CD14-positive monocyte (primary cell): ENCODE measurements around the gene SSBP4. TPM values are rescaled to one million over a fixed set of nuclear protein-coding genes. Genes with fewer than 3 reads are reported as not detected.
A peak's percentile ranks its signal among the peaks of the same experiment; 100 is the strongest.

Source experiments
- DNase-seq, 3 donors: peaks; one replicate each; pipeline ENCODE4 v3.0.0-alpha.2; 2011 to 2022
- H2AFZ ChIP-seq: 2 replicates; pipeline ENCODE4 v1.6.0; 2012; ENCODE audit warnings: mild to moderate bottlenecking, low read depth, low read length, inconsistent platforms; ENCODE audit not compliant: insufficient read depth, poor library complexity, severe bottlenecking
- H3K27ac ChIP-seq, 2 donors: 1 replicate in 1 of 2; 2 replicates in 1 of 2; pipeline ENCODE4 v1.5.1; 2012 to 2013; ENCODE audit warnings: low read length in 2 of 2, control low read depth in 1 of 2, inconsistent platforms in 1 of 2, low read depth in 1 of 2, mild to moderate bottlenecking in 1 of 2
- H3K27me3 ChIP-seq, 2 donors: one replicate each; pipeline versions ENCODE4 v1.6.0 to v1.6.1; 2011 to 2013; ENCODE audit warnings: low read length in 2 of 2; ENCODE audit not compliant: control insufficient read depth in 2 of 2, insufficient read depth in 2 of 2
- H3K36me3 ChIP-seq, 2 donors: replicated peaks in 1 of 2; 1 replicate in 1 of 2; 2 replicates in 1 of 2; pipeline versions ENCODE4 v1.5.1 to v1.6.1; 2012 to 2013; ENCODE audit warnings: low read length in 2 of 2, control low read depth in 1 of 2, inconsistent platforms in 1 of 2, mild to moderate bottlenecking in 1 of 2; ENCODE audit not compliant: insufficient read depth in 2 of 2, control insufficient read depth in 1 of 2
- H3K4me1 ChIP-seq, 2 donors: 1 replicate in 1 of 2; 2 replicates in 1 of 2; pipeline versions ENCODE4 v1.5.1 to v1.6.1; 2012 to 2013; ENCODE audit warnings: low read length in 2 of 2, control low read depth in 1 of 2, inconsistent platforms in 1 of 2, mild to moderate bottlenecking in 1 of 2, moderate library complexity in 1 of 2; ENCODE audit not compliant: insufficient read depth in 2 of 2, control insufficient read depth in 1 of 2
- H3K4me2 ChIP-seq: replicated peaks from 2 replicates; pipeline ENCODE3; 2012; ENCODE audit warnings: low read length, moderate library complexity, mild to moderate bottlenecking; ENCODE audit not compliant: poor library complexity, severe bottlenecking; ENCODE audit errors: extremely low read depth
- H3K4me3 ChIP-seq, 3 experiments: fragments of 200-600 bp in 1 of 3; sonication (generic) in 1 of 3; replicated peaks in 1 of 3; 1 replicate in 2 of 3; 2 replicates in 1 of 3; pipeline ENCODE4 v1.5.1; 2011 to 2013; ENCODE audit warnings: low read length in 3 of 3, mild to moderate bottlenecking in 3 of 3, control low read depth in 2 of 3, low read depth in 2 of 3, inconsistent platforms in 1 of 3, moderate library complexity in 1 of 3
- H3K79me2 ChIP-seq: 2 replicates; pipeline ENCODE4 v1.6.0; 2012; ENCODE audit warnings: mild to moderate bottlenecking, control low read depth, inconsistent platforms, low read length, moderate library complexity; ENCODE audit not compliant: insufficient read depth
- H3K9ac ChIP-seq: 2 replicates; pipeline ENCODE4 v1.6.0; 2017; ENCODE audit warnings: low read length, mild to moderate bottlenecking; ENCODE audit not compliant: insufficient read depth, poor library complexity, severe bottlenecking
- H3K9me3 ChIP-seq, 2 donors: replicated peaks in 1 of 2; 1 replicate in 1 of 2; 2 replicates in 1 of 2; pipeline versions ENCODE4 v1.5.1 to v1.6.1; 2012 to 2013; ENCODE audit warnings: low read length in 2 of 2, control low read depth in 1 of 2; ENCODE audit not compliant: control insufficient read depth in 1 of 2, insufficient read depth in 1 of 2
- H4K20me1 ChIP-seq: 2 replicates; pipeline ENCODE4 v1.6.0; 2012; ENCODE audit warnings: mild to moderate bottlenecking, low read length, control low read depth, moderate library complexity; ENCODE audit not compliant: insufficient read depth
- H3K27ac Mint-ChIP-seq, 7 donors: one replicate each; pipeline ENCODE4 v1.8.0; 2020; ENCODE audit warnings: mild to moderate bottlenecking in 7 of 7, mixed read lengths in 7 of 7, moderate library complexity in 6 of 7, inconsistent platforms in 2 of 7
- H3K27me3 Mint-ChIP-seq, 3 donors: one replicate each; pipeline ENCODE4 v1.8.0; 2021 to 2022; ENCODE audit warnings: low read depth in 3 of 3, mild to moderate bottlenecking in 3 of 3, mixed read lengths in 3 of 3, moderate library complexity in 3 of 3, inconsistent platforms in 1 of 3
- H3K36me3 Mint-ChIP-seq, 2 donors: one replicate each; pipeline ENCODE4 v1.8.0; 2020; ENCODE audit warnings: mixed read lengths in 2 of 2, inconsistent platforms in 1 of 2, mild to moderate bottlenecking in 1 of 2
- H3K4me1 Mint-ChIP-seq: one replicate; pipeline ENCODE4 v1.8.0; 2020; ENCODE audit warnings: mild to moderate bottlenecking, mixed read lengths
- H3K4me3 Mint-ChIP-seq, 2 donors: one replicate each; pipeline ENCODE4 v1.8.0; 2020; ENCODE audit warnings: mild to moderate bottlenecking in 2 of 2, mixed read lengths in 2 of 2, moderate library complexity in 1 of 2
- H3K9me3 Mint-ChIP-seq, 7 donors: one replicate each; pipeline ENCODE4 v1.8.0; 2020 to 2022; ENCODE audit warnings: mixed read lengths in 7 of 7, mild to moderate bottlenecking in 6 of 7, moderate library complexity in 6 of 7, inconsistent platforms in 2 of 7
- WGBS: methylation state at CpG from one replicate; pipeline ENCODE4 v1.1.5; 2013; ENCODE audit warnings: missing lambda C conversion rate; ENCODE audit not compliant: insufficient coverage; 5-methylcytosine and 5-hydroxymethylcytosine counted together
- intact Hi-C, 2 donors: fragments of 100-400 bp; cut with micrococcal nuclease; formaldehyde crosslinking; loops; one replicate each; pipeline versions ENCODE4 v1.15.0 to v1.15.1; 2023
- polyA plus RNA-seq, 3 donors: library from polyadenylated mRNA; depleted of rRNA in 1 of 3; unstranded in 2 of 3; stranded (reverse) in 1 of 3; fragments of 300-500 nt in 2 of 3; fragments of >200 nt in 1 of 3; fragmentation: Illumina TruSeq in 2 of 3; gene quantifications; 1 replicate in 2 of 3; 2 replicates in 1 of 3; pipeline ENCODE4 v1.2.3, GENCODE V29; 2012 to 2021
- TF ChIP-seq, protein P1 (sequence below): fragments of 200-600 bp; IDR thresholded peaks from one replicate; pipeline ENCODE4 v1.8.0; 2022; ENCODE audit warnings: antibody characterized with exemption, mild to moderate bottlenecking

SSBP4 gene
- polyA plus RNA-seq, 3 donors: 38.5 to 74.5 (median 48.3) TPM

DNA sequence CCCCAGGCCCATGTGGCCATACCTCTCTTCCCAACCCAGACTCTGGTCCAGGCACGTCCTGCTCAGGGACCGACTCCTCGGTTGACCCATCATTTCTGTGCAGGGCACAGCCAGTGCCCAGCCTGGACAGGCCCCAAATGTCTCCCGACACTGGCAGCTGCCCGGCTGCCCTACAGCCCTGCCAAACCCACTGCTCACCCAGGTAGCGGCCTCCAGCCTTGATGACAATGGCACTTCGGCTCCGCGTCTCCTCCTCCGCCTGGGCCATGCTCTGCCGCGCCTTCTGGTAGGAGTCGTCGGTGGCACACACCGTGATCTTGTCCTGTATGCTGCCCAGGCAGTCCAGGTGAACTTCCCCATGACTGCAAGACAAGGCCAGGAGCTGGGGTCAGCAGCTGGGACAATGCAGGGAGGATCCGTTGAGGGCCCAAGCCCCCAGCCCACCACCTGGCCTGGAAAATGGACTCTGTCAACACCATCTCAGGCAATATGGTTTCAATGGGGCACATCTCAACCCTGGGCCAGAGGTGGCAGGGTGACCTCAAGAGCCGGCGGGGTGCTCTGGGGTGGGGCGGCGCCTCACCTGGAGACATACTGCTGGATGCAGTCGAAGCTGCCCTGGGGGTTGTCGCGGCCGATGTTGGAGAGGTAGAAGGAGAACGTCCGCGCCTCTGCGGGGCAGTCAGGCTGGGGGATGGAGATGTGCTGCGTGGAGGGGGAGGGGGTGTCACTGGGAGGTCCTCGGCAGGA, 46.2 kb downstream of the SSBP4 start:
- H3K4me1 Mint-ChIP-seq: peaks cover 33% of the 10 kb centered on the region
- no peak overlapping the region for H2AFZ ChIP-seq
- H3K4me3 ChIP-seq: no peak overlapping the region
- no peaks in the 10 kb centered on the region for H3K9me3 ChIP-seq
- intact Hi-C loops: loop anchor here in 1 of 2 donors (1.0 kb wide), 1 partner anchor 9 kb away; no protein-coding TSS in a partner anchor
- H3K4me1 ChIP-seq: peaks cover 0 to 23% of the 10 kb centered on the region in 2 donors
- H3K9ac ChIP-seq: no peak overlapping the region
- peaks cover 56% of the 10 kb centered on the region for H3K79me2 ChIP-seq
- no peaks in the 10 kb centered on the region for H3K27me3 ChIP-seq
- no peak overlapping the region for H3K27ac ChIP-seq
- H3K27me3 Mint-ChIP-seq: peaks cover 0 to 3% (median 0%) of the 10 kb centered on the region in 3 donors
- H4K20me1 ChIP-seq: peaks cover 99% of the 10 kb centered on the region
- peaks cover 55 to 80% of the 10 kb centered on the region in 2 donors for H3K36me3 Mint-ChIP-seq
- DNase-seq: no peak
- WGBS: 96% methylated on average over 25 of the region's 30 CpGs
- TF ChIP-seq, protein P1, sequence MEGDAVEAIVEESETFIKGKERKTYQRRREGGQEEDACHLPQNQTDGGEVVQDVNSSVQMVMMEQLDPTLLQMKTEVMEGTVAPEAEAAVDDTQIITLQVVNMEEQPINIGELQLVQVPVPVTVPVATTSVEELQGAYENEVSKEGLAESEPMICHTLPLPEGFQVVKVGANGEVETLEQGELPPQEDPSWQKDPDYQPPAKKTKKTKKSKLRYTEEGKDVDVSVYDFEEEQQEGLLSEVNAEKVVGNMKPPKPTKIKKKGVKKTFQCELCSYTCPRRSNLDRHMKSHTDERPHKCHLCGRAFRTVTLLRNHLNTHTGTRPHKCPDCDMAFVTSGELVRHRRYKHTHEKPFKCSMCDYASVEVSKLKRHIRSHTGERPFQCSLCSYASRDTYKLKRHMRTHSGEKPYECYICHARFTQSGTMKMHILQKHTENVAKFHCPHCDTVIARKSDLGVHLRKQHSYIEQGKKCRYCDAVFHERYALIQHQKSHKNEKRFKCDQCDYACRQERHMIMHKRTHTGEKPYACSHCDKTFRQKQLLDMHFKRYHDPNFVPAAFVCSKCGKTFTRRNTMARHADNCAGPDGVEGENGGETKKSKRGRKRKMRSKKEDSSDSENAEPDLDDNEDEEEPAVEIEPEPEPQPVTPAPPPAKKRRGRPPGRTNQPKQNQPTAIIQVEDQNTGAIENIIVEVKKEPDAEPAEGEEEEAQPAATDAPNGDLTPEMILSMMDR: no peak
- no peak overlapping the region for H3K4me3 Mint-ChIP-seq
- H3K4me2 ChIP-seq: no peak overlapping the region
- peak overlapping the region in 3 of 7 donors; percentile 15 to 62 (median 58) for H3K27ac Mint-ChIP-seq
- peaks cover 0 to 2% (median 0%) of the 10 kb centered on the region in 7 donors for H3K9me3 Mint-ChIP-seq
- H3K36me3 ChIP-seq: peaks cover 46 to 76% of the 10 kb centered on the region in 2 donors

DNA sequence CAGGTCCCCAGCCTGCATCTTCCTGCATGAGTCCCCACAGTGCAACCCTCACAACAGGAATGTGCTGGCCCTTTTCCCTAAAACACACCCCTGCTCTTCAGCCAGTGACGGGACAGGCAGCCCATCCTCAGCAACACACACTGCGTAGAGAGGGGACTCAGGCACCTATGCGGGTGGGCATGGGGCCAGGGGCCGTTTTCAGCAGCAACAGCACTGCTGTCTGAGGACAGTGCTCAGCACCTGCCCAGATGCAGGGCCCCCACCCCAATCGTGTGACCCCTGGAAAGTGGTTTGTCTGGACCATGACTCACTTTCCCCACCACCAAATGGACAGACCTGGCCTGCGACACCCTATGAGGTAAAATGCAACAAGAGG, 46.8 kb downstream of the SSBP4 start:
- no peaks in the 10 kb centered on the region for H3K27me3 ChIP-seq
- H3K4me1 ChIP-seq: peaks cover 0 to 29% of the 10 kb centered on the region in 2 donors
- intact Hi-C loops: loop anchor here in 1 of 2 donors (1.0 kb wide), 1 partner anchor 10 kb away; no protein-coding TSS in a partner anchor
- H3K79me2 ChIP-seq: peaks cover 62% of the 10 kb centered on the region
- TF ChIP-seq, protein P1: no peak
- H3K27ac ChIP-seq: no peak overlapping the region
- Mint-ChIP-seq H3K27me3 (peaks cover 0 to 3% (median 0%) of the 10 kb centered on the region in 3 donors), H3K4me1 (peaks cover 38% of the 10 kb centered on the region), H3K9me3 (peaks cover 0 to 2% (median 0%) of the 10 kb centered on the region in 7 donors), H3K36me3 (peaks cover 55 to 80% of the 10 kb centered on the region in 2 donors), H3K27ac (no peak overlapping the region), H3K4me3 (no peak overlapping the region)
- H4K20me1 ChIP-seq: peaks cover 99% of the 10 kb centered on the region
- H3K9me3 ChIP-seq: no peaks in the 10 kb centered on the region
- H3K36me3 ChIP-seq: peaks cover 43 to 76% of the 10 kb centered on the region in 2 donors
- no peak overlapping the region for H3K4me3 ChIP-seq
- no peak overlapping the region for H3K9ac ChIP-seq
- 93% methylated on average over 6 of the region's 6 CpGs for WGBS
- no peak overlapping the region for H3K4me2 ChIP-seq
- H2AFZ ChIP-seq: no peak overlapping the region
- DNase-seq: no peak
